ENCODE results near the gene SLC66A2. TPM values are rescaled to one million over a fixed set of nuclear protein-coding genes. Genes with fewer than 3 reads are reported as not detected.
"Not testable (repeated sequence)": the region's sequence is repeated elsewhere in the genome, so short reads cannot be mapped to it uniquely, and the experiment has no call there.

The SLC66A2 gene
- total RNA-seq = 10 to 100 TPM; 30.4 to 49.6 (median 35.1) TPM

DNA sequence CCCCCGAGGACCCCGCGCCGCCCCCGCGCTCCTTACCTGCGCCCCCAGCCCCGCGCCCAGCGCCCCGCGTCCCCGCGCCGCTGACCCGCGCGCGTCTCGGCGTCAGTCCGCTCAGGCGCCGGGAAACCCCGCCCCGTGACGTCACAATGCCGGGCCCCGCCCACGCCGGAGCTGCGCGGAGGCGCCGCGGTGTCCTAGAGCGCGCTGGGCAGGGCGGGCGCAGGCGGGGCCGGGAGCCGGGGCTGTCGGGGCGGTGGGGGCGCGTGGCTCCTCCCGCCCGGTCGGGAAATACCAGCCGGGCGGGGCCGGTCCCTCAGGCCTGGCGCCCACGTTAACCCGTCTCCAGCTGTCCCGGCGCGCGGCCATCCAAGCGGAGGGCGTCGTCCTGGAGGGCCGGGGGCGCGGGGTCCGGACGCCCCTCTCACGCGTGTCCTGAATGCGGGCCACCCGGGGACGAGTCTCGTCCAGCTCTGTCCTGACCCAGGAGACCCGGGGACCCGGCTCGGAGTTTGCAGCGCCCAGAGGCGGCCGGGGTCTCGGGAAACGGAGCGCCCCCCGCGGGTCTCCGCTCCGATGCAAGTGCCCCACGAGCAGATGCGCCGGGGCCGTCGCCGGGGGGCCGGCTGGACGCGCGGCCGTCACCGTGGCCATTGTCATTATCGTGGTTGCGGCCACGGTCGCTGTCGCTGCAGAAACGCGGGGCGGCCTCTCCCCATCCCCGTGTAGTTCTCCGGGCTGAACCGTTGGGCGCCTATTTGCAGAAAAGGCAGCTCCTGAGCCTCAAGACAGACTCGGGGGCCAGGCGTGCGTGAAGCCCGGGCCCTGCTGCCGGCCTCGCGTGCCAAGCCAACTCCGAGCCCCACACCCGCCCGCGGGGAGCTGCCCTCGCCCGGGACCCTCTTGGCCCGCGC lies at the start of gene SLC66A2:
TSS of gene SLC66A2 (minus strand) at position 109 of the 911 bp plus-strand sequence. CDS start 727 bp downstream, outside the sequence.
- H3K27ac ChIP-seq = peak within 1 kb of the TSS; percentile 91 to 98 (median 96)
- H3K4me3 ChIP-seq = peak within 1 kb of the TSS; percentile 86 to 99 (median 99)
- no peaks in the 10 kb centered on the region for H3K9me3 ChIP-seq
- H3K36me3 ChIP-seq = peaks cover 0 to 19% (median 0%) of the 10 kb centered on the region in 3 donors
- no CpG with 5 or more reads among the region's 126 CpGs for WGBS, 2 donors
- intact Hi-C loops (cut with DNase I) = no loop called here
- peak; percentile 31 for DNase-seq
- no peaks in the 10 kb centered on the region for H3K27me3 ChIP-seq
- peaks cover 28 to 88% (median 34%) of the 10 kb centered on the region in 3 donors for H3K4me1 ChIP-seq
- TF ChIP-seq POLR2A (IDR thresholded peaks at IDR 0.05) (peak in 3 of 4 donors; percentile 31 to 85 (median 75)), CTCF (IDR thresholded peaks at IDR 0.05) (peak in 1 of 6 experiments; percentile 22)

GRCh38 chr18:80000877-80001276 lies 49.4 kb upstream of the SLC66A2 start:
- H3K4me3 ChIP-seq = no peak overlapping the region
- no peak for DNase-seq
- no peak overlapping the region for H3K27ac ChIP-seq
- 45 to 74% methylated on average over 2 to 3 of the region's 3 CpGs for WGBS, 2 donors
- no peaks in the 10 kb centered on the region for H3K27me3 ChIP-seq
- no peaks in the 10 kb centered on the region for H3K36me3 ChIP-seq
- TF ChIP-seq POLR2A (IDR thresholded peaks at IDR 0.05) (no peak), CTCF (IDR thresholded peaks at IDR 0.05) (no peak)
- H3K9me3 ChIP-seq = peaks cover 0 to 15% (median 13%) of the 10 kb centered on the region in 3 donors
- H3K4me1 ChIP-seq = no peaks in the 10 kb centered on the region
- intact Hi-C loops (cut with DNase I) = no loop called here

DNA sequence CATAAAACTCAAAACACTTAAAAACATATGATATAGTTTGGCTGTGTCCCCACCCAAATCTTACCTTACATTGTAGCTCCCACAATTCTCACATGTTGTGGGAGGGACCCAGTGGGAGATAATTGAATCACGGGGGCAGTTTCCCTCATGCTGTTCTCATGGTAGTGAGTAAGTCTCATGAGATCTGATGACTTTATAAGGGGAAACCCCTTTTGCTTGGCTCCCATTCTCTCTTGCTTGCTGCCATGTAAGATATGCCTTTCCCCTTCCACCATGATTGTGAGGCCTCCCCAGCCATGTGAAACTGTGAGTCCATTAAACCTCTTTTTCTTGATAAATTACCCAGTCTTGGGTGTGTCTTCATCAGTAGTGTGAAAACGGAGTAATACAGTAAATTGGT lies 48.2 kb upstream of the SLC66A2 start:
- intact Hi-C loops (cut with DNase I); H3K36me3 ChIP-seq; H3K4me1 ChIP-seq; DNase-seq; H3K27ac ChIP-seq; H3K4me3 ChIP-seq; H3K27me3 ChIP-seq: not testable (repeated sequence)
- 63 to 71% methylated on average over 2 of the region's 2 CpGs for WGBS, 2 donors
- peaks cover 0 to 15% (median 13%) of the 10 kb centered on the region in 3 donors for H3K9me3 ChIP-seq

- Histone ChIP-seq H3K9me3 (no peaks in the 10 kb centered on the region), H3K27me3 (no peaks in the 10 kb centered on the region), H3K4me3 (no peak overlapping the region), H3K36me3 (peaks cover 0 to under 1% (median 0%) of the 10 kb centered on the region in 3 donors), H3K4me1 (peaks cover 7 to 21% (median 14%) of the 10 kb centered on the region in 3 donors), H3K27ac (no peak overlapping the region)
- no peak for DNase-seq
- intact Hi-C loops (cut with DNase I) = no loop called here
- WGBS, 2 donors = 56 to 60% methylated on average over 2 of the region's 2 CpGs
- TF ChIP-seq CTCF (IDR thresholded peaks at IDR 0.05) (no peak), POLR2A (IDR thresholded peaks at IDR 0.05) (no peak)
Observed at GRCh38 chr18:79991494-79991893, 40.0 kb upstream of the SLC66A2 start.

GRCh38 chr18:79989195-79989497 lies 37.7 kb upstream of the SLC66A2 start:
- Histone ChIP-seq H3K36me3 (peaks cover 0 to 24% (median 0%) of the 10 kb centered on the region in 3 donors), H3K27ac (peak overlapping the region in 3 of 4 donors; percentile 93 to 99 (median 96)), H3K9me3 (no peaks in the 10 kb centered on the region), H3K4me3 (peak overlapping the region; percentile 79 to 99 (median 90)), H3K27me3 (no peaks in the 10 kb centered on the region), H3K4me1 (peaks cover 9 to 35% (median 16%) of the 10 kb centered on the region in 3 donors)
- intact Hi-C loops (cut with DNase I) = no loop called here
- WGBS, 2 donors = 43 to 65% methylated on average over 11 to 13 of the region's 14 CpGs
- TF ChIP-seq POLR2A (IDR thresholded peaks at IDR 0.05) = no peak
- TF ChIP-seq CTCF (IDR thresholded peaks at IDR 0.05) = no peak
- no peak for DNase-seq
